ENCODE results near the gene CMTM5.

Gene CMTM5

GRCh38 chr14:23356662-23357061 lies 20.2 kb upstream of the CMTM5 start:
- DNase-seq = no peak
- H3K9me3 ChIP-seq = no peaks in the 10 kb centered on the region
- peaks cover 2% of the 10 kb centered on the region; the same call in 1 of the 2 replicates for H3K4me1 ChIP-seq
- H3K36me3 ChIP-seq = no peaks in the 10 kb centered on the region
- no peak overlapping the region for H3K4me3 ChIP-seq (ENCODE audit: low read depth, low read length)
- no peak for TF ChIP-seq CTCF (IDR thresholded peaks at IDR 0.05; ENCODE audit: low read depth, low read length)
- no peaks in the 10 kb centered on the region for H3K27me3 ChIP-seq

- no peak for TF ChIP-seq CTCF (IDR thresholded peaks at IDR 0.05; ENCODE audit: low read depth, low read length)
- H3K4me3 ChIP-seq (ENCODE audit: low read depth, low read length) = no peak overlapping the region
- H3K27me3 ChIP-seq = no peaks in the 10 kb centered on the region
- H3K36me3 ChIP-seq = no peaks in the 10 kb centered on the region
- DNase-seq = no peak
- no peaks in the 10 kb centered on the region for H3K9me3 ChIP-seq
- H3K4me1 ChIP-seq = no peaks in the 10 kb centered on the region
These were observed 19.6 kb upstream of the CMTM5 start for GRCh38 chr14:23357261-23357660.

- H3K27me3 ChIP-seq = no peaks in the 10 kb centered on the region
- no peaks in the 10 kb centered on the region for H3K4me1 ChIP-seq
- no peaks in the 10 kb centered on the region for H3K9me3 ChIP-seq
- no peak for TF ChIP-seq CTCF (IDR thresholded peaks at IDR 0.05; ENCODE audit: low read depth, low read length)
- no peak for DNase-seq
- no peaks in the 10 kb centered on the region for H3K36me3 ChIP-seq
- H3K4me3 ChIP-seq (ENCODE audit: low read depth, low read length) = no peak overlapping the region
These were observed 18.8 kb upstream of the CMTM5 start for GRCh38 chr14:23358042-23358441.

- Histone ChIP-seq H3K4me1 (no peaks in the 10 kb centered on the region), H3K27me3 (no peaks in the 10 kb centered on the region), H3K9me3 (no peaks in the 10 kb centered on the region), H3K4me3 (ENCODE audit: low read depth, low read length) (no peak overlapping the region), H3K36me3 (no peaks in the 10 kb centered on the region)
- no peak for TF ChIP-seq CTCF (IDR thresholded peaks at IDR 0.05; ENCODE audit: low read depth, low read length)
- DNase-seq = no peak
These were observed 18.2 kb upstream of the CMTM5 start for GRCh38 chr14:23358553-23359166.

GRCh38 chr14:23359167-23359626 lies 17.6 kb upstream of the CMTM5 start:
- Histone ChIP-seq H3K4me3 (ENCODE audit: low read depth, low read length) (no peak overlapping the region), H3K27me3 (no peaks in the 10 kb centered on the region), H3K36me3 (no peaks in the 10 kb centered on the region), H3K4me1 (no peaks in the 10 kb centered on the region), H3K9me3 (no peaks in the 10 kb centered on the region)
- DNase-seq = no peak
- TF ChIP-seq CTCF (IDR thresholded peaks at IDR 0.05; ENCODE audit: low read depth, low read length) = no peak

GRCh38 chr14:23359722-23360447 lies 17.0 kb upstream of the CMTM5 start:
- no peaks in the 10 kb centered on the region for H3K36me3 ChIP-seq
- H3K27me3 ChIP-seq = no peaks in the 10 kb centered on the region
- no peak for DNase-seq
- no peak for TF ChIP-seq CTCF (IDR thresholded peaks at IDR 0.05; ENCODE audit: low read depth, low read length)
- no peaks in the 10 kb centered on the region for H3K9me3 ChIP-seq
- no peaks in the 10 kb centered on the region for H3K4me1 ChIP-seq
- H3K4me3 ChIP-seq (ENCODE audit: low read depth, low read length) = no peak overlapping the region
